ENCODE measurements around the gene UBE2O.

The UBE2O gene

GRCh38 chr17:76345377-76345974, 107.5 kb downstream of the UBE2O start:
- DNase-seq (ENCODE audit: low read depth), result no peak

DNA sequence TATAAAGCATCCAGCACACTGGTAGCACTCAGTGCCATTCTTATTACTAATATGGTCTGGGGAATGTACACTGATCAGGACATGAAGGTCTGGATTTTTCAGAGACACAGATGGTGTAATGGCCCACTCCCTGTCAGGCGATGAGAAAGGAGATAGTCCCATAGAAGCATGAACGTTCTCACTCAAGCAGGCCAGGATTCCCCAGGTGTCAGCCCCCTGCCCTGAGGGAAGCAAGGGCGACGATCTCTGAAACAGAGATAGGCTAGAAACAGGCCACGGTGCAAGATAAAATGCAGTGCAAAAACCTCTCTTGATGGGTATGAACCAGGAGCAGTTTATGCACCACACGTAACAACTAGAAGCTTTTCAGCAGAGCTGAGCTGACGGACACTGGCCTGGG, 109.8 kb downstream of the UBE2O start:
- DNase-seq (ENCODE audit: low read depth), result no peak

DNA sequence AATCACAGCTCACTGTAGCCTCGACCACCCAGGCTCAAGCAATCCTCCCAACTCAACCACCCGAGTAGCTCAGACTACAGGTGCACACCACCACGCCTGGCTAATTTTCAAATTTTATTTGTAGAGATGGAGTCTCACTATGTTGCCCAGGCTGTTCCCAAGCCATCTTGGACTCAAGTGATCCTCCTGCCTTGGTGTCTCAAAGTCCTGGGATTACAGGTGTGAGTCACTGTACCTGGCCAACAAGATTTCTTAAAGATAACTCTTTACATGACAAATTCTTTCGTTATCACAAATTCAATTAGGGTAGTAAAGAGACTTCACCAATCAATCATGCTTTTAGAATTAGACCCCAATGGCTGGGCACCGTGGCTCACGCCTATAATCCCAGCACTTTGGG, 111.7 kb downstream of the UBE2O start:
- no peak for DNase-seq (ENCODE audit: low read depth)

Data from activated gamma-delta T cell treated with anti-CD3 and anti-CD28 coated beads, Interleukin-2, amount 50 U/mL, for 16 hours (primary cell).